Spinal cord (tissue), 10 donors: Measurements from ENCODE around the gene TSHZ3. TPM values are rescaled to one million over a fixed set of nuclear protein-coding genes. Genes with fewer than 3 reads are reported as not detected.

Source experiments
- DNase-seq, 6 donors: peaks; one replicate each; pipeline versions ENCODE4 v3.0.0 to v3.0.0-alpha.2; 2013 to 2015; ENCODE audit warnings: low spot score in 6 of 6, low read depth in 4 of 6
- H3K27ac ChIP-seq: one replicate; pipeline ENCODE4 v1.5.1; 2013; ENCODE audit warnings: low read depth, low read length, control low read depth
- H3K27me3 ChIP-seq: one replicate; pipeline ENCODE4 v1.6.1; 2013; ENCODE audit warnings: low read length; ENCODE audit not compliant: control insufficient read depth, insufficient read depth
- H3K36me3 ChIP-seq: one replicate; pipeline ENCODE4 v1.6.1; 2013; ENCODE audit warnings: low read length; ENCODE audit not compliant: control insufficient read depth, insufficient read depth
- H3K4me1 ChIP-seq: one replicate; pipeline ENCODE4 v1.6.1; 2013; ENCODE audit warnings: low read length; ENCODE audit not compliant: control insufficient read depth, insufficient read depth
- H3K4me3 ChIP-seq: one replicate; pipeline ENCODE4 v1.5.1; 2013; ENCODE audit warnings: low read depth, low read length, control low read depth
- H3K9me3 ChIP-seq: one replicate; pipeline ENCODE4 v1.6.1; 2013; ENCODE audit warnings: low read length; ENCODE audit not compliant: control insufficient read depth, insufficient read depth
- WGBS: methylation state at CpG from one replicate; pipeline ENCODE4 v1.1.5; 2013; ENCODE audit warnings: missing lambda C conversion rate; ENCODE audit not compliant: insufficient coverage; 5-methylcytosine and 5-hydroxymethylcytosine counted together
- polyA plus RNA-seq, 2 donors: library from polyadenylated mRNA; unstranded; fragments of 120-200 nt; gene quantifications; one replicate each; pipeline ENCODE4 v1.2.1, GENCODE V29; 2013; ENCODE audit not compliant: insufficient read length in 2 of 2
- total RNA-seq, 2 donors: library from RNA; depleted of rRNA in 1 of 2; stranded (reverse); fragments of 120-200 nt in 1 of 2; fragments of >200 nt in 1 of 2; gene quantifications; one replicate each; pipeline versions ENCODE4 v1.2.3 to v1.2.4, GENCODE V29; 2013 to 2014
- donor health status: healthy.

Gene TSHZ3
- total and polyA plus RNA-seq, 4 donors: 10.9 to 38.7 (median 27.8) TPM

- Histone ChIP-seq H3K4me3 (no peak overlapping the region), H3K9me3 (no peaks in the 10 kb centered on the region), H3K27ac (no peak overlapping the region), H3K4me1 (peaks cover 3% of the 10 kb centered on the region), H3K27me3 (no peaks in the 10 kb centered on the region), H3K36me3 (no peaks in the 10 kb centered on the region)
- WGBS: 85% methylated on average over 1 of the region's 1 CpG
- DNase-seq: no peak
Observed at GRCh38 chr19:31385744-31386143, 36.5 kb upstream of the TSHZ3 start.

GRCh38 chr19:31383553-31383952, 34.3 kb upstream of the TSHZ3 start:
- Histone ChIP-seq H3K36me3 (no peaks in the 10 kb centered on the region), H3K4me3 (no peak overlapping the region), H3K27ac (no peak overlapping the region), H3K27me3 (no peaks in the 10 kb centered on the region), H3K4me1 (peaks cover 3% of the 10 kb centered on the region), H3K9me3 (no peaks in the 10 kb centered on the region)
- no peak for DNase-seq
- no CpG with 5 or more reads among the region's 1 CpG for WGBS

DNA sequence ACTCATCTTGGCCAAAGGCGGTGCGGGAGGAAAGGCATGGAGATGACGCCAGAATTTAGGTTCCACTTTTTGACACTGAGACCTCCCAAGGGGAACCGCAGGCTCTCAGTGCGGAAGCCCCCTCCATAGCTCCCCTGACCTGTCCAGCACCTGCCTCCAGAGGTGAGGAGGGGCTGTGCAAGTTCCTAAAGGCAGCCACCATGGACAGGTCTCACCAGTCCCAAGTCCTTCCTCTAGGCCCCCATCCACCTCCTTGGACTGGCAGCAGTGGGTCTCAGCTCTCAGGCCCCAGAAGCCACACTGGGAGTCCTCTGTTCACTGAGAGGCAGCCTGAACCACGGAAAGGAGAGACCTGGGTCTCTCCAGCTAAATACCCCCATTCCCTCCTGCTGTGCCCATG, 31.6 kb upstream of the TSHZ3 start:
- Histone ChIP-seq H3K4me1 (no peaks in the 10 kb centered on the region), H3K27me3 (no peaks in the 10 kb centered on the region), H3K9me3 (no peaks in the 10 kb centered on the region), H3K27ac (no peak overlapping the region), H3K4me3 (no peak overlapping the region), H3K36me3 (no peaks in the 10 kb centered on the region)
- no peak for DNase-seq
- 96% methylated on average over 6 of the region's 6 CpGs for WGBS

DNA sequence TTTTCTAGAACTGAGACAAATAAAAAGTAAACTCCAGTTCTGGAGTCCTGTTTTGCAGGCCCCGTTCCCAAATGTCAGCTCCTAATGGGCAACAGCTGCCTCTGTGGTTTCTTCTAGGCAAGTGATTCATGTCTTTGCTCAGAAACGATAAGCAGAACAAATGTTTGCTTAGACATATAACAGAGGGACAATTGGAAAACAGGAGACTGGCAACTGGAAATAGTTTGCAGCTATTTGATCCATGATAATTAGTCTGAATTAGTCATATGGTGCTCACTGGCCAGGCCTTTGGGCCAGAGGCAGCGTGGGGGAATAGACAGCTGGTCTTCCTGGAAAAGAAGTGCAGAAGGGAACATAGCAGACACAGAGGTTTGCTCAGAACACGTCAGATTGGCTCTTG, 29.2 kb upstream of the TSHZ3 start:
- Histone ChIP-seq H3K9me3 (no peaks in the 10 kb centered on the region), H3K4me3 (no peak overlapping the region), H3K27ac (no peak overlapping the region), H3K27me3 (no peaks in the 10 kb centered on the region), H3K36me3 (no peaks in the 10 kb centered on the region), H3K4me1 (no peaks in the 10 kb centered on the region)
- WGBS: 47% methylated on average over 4 of the region's 4 CpGs
- no peak for DNase-seq

DNA sequence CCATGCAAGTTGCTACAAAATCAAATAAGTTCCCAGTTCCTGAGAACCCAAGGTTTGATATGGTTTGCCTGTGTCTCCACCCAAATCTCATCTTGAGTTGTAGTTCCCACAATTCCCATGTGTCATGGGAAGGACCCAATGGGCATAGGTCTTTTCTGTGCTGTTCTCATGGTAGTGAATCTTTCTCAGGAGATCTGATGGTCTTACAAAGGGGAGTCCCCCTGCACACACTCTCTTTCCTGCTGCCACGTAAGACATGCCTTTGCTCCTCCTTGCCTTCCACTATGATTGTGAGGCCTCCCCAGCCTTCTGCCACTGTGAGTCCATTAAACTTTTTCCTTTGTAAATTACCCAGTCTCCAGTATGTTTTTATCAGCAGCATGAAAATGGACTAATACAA, 28.5 kb upstream of the TSHZ3 start:
- H3K27me3 ChIP-seq: no peaks in the 10 kb centered on the region
- no peaks in the 10 kb centered on the region for H3K9me3 ChIP-seq
- H3K4me1 ChIP-seq: no peaks in the 10 kb centered on the region
- H3K36me3 ChIP-seq: no peaks in the 10 kb centered on the region
- H3K4me3 ChIP-seq: no peak overlapping the region
- H3K27ac ChIP-seq: no peak overlapping the region
- no peak for DNase-seq
- WGBS: 100% methylated on average over 1 of the region's 1 CpG

- Histone ChIP-seq H3K27me3 (no peaks in the 10 kb centered on the region), H3K4me1 (no peaks in the 10 kb centered on the region), H3K4me3 (no peak overlapping the region), H3K36me3 (no peaks in the 10 kb centered on the region), H3K27ac (no peak overlapping the region), H3K9me3 (no peaks in the 10 kb centered on the region)
- 80% methylated on average over 2 of the region's 2 CpGs for WGBS
- DNase-seq: no peak
Observed at GRCh38 chr19:31372246-31372781, 23.1 kb upstream of the TSHZ3 start.

- no peak overlapping the region for H3K4me3 ChIP-seq
- no peaks in the 10 kb centered on the region for H3K9me3 ChIP-seq
- H3K4me1 ChIP-seq: no peaks in the 10 kb centered on the region
- H3K27me3 ChIP-seq: no peaks in the 10 kb centered on the region
- H3K27ac ChIP-seq: no peak overlapping the region
- peaks cover 6% of the 10 kb centered on the region for H3K36me3 ChIP-seq
- WGBS: 77% methylated on average over 3 of the region's 5 CpGs
- DNase-seq: no peak
Observed at GRCh38 chr19:31370216-31370615, 21.0 kb upstream of the TSHZ3 start.

DNA sequence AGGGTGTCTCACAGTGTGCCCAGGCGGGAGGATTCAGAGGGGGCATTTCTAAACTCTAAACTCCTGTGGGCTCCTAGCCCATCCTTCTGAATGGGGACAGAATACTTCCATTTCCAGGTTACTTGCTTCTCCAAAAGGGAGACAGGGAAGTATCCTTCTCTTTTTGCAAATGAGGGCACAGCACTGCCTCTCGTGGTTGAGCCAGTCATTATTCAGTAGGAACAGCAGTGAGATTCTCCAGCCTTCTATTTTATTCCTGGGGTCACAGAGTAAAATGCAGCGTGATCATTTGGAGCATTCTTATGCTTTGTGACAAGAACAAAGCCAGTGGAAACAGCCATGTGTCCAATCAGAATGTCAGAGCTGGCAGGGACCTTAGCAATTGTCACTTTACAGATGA, 15.7 kb upstream of the TSHZ3 start:
- 53% methylated on average over 3 of the region's 3 CpGs for WGBS
- peak in 1 of 6 donors; percentile 66 for DNase-seq
- H3K4me3 ChIP-seq: no peak overlapping the region
- H3K36me3 ChIP-seq: peaks cover 6% of the 10 kb centered on the region
- no peaks in the 10 kb centered on the region for H3K4me1 ChIP-seq
- no peak overlapping the region for H3K27ac ChIP-seq
- no peaks in the 10 kb centered on the region for H3K9me3 ChIP-seq
- H3K27me3 ChIP-seq: no peaks in the 10 kb centered on the region

DNA sequence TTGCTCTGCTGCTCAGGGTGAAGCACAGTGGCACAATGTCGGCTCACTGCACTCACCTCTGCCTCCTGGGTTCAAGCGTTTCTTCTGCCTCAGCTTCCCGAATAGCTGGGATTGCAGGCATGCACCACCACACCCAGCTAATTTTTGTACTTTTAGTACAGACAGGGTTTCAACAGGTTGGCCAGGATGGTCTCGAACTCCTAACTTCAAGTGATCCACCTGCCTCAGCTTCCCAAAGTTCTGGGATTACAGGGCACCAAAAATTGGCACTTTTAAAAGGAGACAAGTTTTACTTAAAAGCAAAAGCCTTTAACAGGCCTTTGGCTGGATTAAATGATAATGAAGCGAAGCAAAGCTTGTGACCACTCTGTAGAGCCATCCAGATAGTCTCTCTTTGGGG, 12.5 kb upstream of the TSHZ3 start:
- Histone ChIP-seq H3K9me3 (no peaks in the 10 kb centered on the region), H3K36me3 (peaks cover 1% of the 10 kb centered on the region), H3K27me3 (peaks cover 16% of the 10 kb centered on the region), H3K4me1 (peaks cover 12% of the 10 kb centered on the region), H3K4me3 (no peak overlapping the region), H3K27ac (no peak overlapping the region)
- 92% methylated on average over 4 of the region's 5 CpGs for WGBS
- DNase-seq: no peak

DNA sequence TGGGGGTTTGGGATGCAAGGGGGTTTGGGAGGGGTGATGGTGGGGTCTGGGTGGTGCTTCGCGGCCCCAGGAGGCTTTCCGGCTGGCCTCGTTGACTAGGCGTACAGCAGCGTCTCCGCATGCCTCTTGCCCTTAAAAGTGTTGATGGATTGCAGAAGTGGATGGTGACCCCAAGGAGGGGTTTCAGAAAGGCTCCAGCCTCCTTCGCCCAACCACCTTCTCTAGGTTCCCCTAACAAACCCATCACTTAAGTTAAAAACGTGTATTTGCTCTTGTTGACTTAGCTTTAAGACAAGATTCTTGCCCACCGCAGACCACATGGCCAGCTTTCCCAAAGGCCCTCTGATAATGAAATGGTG, 8.1 kb upstream of the TSHZ3 start:
- WGBS: 20% methylated on average over 4 of the region's 10 CpGs
- H3K27me3 ChIP-seq: peaks cover 60% of the 10 kb centered on the region

More for the DNA sequence above, 8.1 kb upstream of the TSHZ3 start:
- no peak for DNase-seq
- no peak overlapping the region for H3K27ac ChIP-seq
- no peaks in the 10 kb centered on the region for H3K36me3 ChIP-seq
- H3K9me3 ChIP-seq: no peaks in the 10 kb centered on the region
- no peak overlapping the region for H3K4me3 ChIP-seq
- peaks cover 42% of the 10 kb centered on the region for H3K4me1 ChIP-seq
